GM19372 (cell line): ENCODE results near the gene MAPK12.

ENCODE experiments used
- ATAC-seq: cut with Tn5 transposase; IDR thresholded peaks from one replicate; pipeline ENCODE4 v1.9.1; 2021; ENCODE audit warnings: mild to moderate bottlenecking, low read depth, moderate library complexity; ENCODE audit not compliant: unreplicated experiment

The MAPK12 gene

DNA sequence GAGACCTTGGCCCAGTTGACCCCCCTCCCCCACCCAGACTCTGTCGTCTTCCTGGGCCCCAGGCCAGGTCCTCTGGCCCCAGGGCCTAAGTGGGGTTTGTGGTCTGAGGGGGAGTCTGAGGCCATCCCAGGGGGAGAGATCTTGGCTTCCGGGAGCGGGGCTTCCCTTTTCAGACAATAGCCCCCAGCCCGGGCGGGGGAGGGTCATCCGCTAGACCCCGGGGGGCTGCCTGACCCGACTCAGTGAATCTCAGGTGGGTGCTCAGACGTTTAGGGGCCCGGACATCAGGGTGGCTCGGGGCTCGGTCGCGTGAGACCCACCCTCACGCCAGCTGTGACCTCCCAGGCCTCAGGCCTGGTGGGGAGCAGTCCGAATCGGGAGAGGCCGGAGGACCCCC lies 8.1 kb upstream of the MAPK12 start:
- ATAC-seq = no peak

DNA sequence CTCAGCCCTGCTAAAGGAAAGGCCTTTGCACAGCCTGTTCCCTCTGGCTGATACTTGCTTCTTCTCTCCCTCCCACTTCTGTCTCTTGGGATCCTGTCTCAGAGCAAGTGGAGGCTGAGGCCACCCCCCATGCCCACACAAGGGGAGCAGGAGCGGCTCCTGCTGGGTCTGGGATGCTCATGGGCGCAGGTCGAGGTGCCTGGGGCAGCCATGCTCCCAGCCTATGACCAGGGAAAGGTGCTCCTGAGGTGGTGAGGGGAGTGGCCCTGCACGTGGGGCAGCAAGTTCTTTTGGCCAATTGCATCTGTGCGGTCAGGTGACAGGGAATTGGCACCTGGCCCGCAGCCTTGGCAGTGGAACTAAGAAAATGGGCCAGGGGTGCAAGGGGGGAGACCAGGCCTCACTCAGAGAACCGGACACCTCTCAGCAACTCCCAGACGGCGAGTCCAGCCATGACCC lies 7.2 kb upstream of the MAPK12 start:
- ATAC-seq = no peak

DNA sequence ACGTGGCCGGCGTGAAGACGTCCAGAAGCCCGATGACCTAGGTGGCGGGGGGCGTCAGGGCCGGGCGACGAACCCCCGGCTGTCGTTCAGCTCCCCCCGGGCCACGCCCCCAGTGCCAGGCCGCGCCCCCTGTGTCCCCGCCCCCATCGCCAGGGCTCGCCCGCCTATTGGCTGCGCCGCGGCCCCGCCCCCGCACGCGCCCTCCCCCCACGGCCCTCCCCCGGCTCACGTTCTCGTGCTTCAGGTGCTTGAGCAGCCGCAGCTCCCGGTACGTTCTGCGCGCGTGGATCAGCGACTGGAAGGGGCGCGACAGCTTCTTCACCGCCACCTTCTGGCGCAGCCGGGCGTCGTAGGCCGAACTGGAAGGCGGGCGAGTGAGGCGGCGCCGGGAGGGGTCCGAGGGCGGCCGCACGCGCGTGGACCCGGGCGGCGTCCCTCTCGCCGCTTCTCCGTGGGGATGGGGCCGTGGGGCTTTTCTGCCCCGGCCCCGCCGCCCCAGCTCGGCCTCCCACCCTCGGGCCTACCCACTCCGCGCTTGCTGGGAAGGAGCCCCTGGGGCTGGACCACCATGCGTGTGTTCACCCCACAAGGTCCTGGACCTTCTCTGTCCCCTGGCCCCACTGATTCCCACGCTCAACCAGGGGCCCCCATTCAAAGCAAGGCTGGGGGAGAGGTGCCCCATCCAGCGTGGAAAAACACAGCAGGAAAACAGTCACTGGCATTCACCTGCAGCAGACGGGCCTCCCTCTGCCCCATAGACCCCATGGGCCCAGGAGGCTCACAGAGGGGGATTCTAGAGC lies 6.3 kb upstream of the MAPK12 start:
- ATAC-seq = no peak

DNA sequence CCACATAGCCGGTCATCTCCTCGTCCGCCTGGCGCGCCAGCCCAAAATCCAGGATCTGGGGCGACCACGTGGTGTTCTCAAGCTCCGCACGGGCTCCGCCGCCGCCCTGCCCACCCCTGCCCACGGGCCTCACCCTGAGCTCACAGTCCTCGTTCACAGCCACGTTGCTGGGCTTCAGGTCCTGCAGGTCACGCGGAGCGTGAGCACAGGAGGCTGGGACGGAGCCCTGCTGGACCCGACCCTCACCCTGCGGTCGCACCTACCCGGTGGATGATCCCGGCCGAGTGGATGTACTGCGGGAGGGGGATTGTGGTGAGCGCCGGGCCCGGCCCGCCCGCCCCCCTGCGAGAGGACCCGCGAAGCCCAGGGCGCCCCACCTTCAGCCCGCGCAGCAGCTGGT lies 5.5 kb upstream of the MAPK12 start:
- no peak for ATAC-seq

DNA sequence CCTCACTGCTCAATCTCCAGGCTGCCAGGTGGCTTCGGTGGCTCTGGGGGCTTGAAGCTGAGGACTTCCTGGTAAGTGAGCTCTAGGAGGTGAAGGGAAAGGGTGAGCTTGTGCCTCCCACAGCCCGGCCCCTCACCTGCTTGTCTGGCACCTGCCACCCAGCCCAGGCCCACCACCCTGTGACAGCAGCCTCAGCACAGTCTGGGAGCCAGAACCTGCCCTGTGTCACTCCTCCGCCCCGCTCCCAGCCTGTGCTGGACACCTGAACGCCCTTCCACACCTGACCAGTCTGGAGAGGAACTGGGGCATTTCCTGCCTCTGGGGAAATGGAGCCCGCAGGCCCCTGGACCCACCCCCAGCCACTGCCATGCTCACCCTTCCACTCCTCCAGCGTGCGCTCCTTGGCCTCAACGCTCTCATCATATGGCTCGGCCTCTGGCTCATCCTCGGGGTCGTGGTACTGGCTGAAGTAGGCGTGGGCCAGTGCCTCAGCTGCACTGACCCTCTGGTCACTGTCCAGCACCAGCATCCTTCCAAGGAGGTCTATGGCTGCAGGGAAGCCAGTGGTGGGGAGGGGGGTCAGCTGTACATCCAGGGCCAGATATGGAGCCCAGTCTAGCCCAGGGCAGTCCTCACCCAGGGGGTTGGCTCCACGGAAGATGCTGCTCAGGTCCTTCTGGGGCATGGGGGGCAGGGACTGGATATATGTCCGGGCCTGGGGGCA lies 3.6 kb upstream of the MAPK12 start:
- ATAC-seq = no peak

DNA sequence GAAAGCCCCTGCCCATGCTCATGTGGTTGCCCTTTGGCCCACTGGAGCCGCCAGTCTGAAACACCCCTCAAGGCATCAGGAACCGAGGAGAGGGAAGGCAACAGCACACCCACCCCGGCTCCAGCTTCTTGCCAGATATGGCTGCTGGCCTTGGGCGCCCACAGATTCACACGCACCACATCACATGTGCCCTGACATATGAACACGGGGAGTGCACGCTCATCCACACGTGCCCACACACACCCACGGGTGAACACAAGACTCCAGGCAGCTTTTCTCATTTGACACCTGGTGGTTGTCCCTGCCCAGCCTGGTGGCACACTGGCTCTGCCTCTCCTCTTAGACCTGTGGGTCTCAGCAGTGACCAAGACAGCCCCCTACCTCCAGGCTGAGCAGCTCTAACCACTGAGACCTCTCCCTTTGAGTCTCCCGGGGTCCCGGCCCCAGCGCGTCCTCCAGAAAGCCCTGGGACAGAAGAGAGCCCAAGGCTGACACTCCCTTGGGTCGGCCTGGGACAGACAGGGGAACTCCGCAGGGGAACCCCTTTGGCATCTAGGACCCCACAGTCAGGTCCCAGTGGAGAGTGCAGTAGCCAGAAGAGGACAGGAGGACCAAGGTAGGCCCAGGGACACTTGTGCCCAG lies 2.7 kb upstream of the MAPK12 start:
- ATAC-seq = no peak

DNA sequence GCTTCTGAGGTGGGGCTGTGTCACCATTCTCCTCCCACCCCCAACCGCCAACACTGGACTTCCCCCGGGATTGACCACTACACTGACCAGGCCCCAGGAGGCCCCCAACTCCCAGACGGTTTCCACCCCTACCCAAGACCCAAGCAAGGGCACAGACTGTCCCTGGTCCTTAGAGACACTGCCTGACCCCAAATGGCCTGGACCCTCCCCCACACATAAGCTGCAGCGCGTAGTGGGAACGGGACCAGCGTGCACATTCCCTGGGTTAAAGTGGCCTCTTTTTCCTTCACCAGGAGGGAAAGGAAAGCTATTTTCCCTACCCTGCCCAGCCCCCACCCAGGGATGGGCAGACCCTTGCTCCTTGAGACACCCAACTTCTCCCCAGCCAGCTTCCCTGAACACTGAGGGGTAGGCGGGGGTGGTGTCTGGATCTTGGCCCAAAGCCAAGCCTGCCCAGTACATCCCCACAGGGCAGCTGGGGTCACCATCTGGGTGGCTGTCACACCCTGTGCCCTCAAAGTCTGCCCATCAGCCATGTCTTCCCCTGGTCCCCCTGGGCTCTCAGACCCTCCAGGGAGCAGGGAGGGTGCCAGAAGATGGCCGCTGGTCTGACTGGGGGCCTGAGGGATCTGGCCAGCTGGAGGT lies 1.6 kb upstream of the MAPK12 start:
- ATAC-seq = no peak

DNA sequence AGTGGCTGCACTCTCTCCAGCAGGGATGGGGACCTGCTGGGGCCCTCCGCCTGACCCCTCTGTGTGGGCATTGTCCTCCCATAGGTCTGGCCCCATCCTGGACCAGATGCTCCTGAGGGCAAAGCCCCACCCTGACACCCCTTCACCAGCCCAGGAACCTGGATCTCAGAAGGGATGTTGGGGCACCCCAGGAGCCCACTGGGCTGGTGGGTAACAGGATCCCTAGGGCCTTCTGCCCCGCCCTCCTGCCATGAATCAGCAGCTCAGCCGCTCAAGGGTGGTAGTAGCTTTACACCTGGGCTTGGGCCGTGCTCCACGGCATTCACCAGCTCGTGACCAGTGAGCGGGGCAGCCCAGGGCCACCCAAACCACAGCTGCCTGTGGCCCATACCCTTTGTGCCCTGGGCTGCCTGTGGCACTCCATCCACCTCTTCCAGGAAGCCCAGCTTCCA lies 1.0 kb upstream of the MAPK12 start:
- no peak for ATAC-seq

DNA sequence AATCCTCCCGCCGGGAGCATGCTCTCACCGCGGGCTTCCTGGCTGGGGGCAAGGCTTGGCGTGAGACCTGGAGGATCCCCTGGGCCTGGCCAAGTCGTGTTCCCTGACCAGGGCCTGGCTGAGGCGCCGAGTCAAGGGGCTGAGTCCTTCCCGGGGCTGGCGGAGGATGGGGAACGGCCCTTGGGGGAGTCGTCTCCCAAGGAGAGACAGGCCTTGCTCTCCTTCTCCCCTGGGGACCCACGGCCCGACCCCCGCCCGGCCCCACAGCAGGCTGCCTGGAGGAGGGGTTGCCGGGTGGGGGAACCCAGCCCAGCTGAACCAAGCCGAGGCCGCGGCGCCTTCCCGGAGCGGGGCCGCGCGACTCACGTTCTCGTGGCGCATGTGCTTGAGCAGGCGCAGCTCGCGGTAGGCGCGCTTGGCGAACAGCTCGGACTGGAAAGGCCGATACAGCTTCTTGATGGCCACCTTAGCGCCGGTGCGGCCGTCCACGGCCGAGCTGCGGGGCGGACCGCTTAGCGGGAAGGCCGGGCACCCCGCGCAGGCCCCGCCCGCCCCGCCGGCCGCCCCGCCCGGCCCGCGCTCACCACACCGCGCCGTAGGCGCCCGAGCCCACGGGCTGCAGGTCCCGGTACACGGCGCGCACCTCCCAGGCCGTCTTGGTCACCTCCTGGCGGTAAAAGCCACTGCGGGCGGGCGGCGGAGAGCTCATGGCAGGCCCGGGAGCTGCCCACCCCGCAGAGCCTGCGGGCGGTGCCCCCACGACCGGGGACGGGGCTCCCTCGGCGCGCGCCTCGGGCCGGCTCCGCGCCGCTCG lies 475 bp downstream of the MAPK12 start:
- no peak for ATAC-seq

DNA sequence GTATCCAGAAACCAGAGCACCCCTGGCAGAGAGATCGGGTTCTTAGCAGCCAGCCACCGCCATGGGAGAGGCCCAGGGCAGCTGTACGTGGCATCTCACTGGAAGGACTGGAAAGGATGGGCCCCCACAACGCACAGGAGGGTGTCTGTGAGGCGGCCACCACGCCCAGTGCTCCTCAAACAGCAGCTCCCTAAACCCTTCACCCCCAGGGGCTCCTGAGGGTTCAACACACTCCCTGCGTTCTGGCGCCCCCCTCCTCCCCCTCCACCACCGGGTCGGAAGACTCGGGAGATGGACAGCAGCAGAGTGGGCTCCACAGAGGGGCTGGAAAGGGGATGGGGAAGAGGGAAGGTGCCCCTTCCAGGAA lies 1.1 kb downstream of the MAPK12 start:
- no peak for ATAC-seq

DNA sequence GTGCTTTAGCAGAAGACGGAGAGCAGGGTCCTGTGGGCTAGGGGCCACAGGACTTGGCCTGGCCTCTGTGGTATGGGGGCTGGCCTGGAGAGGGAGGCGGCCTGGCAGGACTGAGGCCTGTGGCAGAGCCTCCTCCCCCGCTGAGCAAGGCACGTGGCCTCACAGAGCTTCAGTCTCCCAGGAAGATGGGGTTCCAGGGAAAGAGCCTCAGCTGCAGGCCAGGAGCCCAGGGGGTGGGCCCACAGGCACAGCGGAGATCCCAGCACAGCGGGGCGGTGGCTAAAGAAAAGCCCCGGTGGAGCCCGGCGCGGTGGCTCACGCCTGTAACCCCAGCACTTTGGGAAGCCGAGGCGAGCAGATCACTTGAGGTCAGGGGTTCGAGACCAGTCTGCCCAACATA lies 2.2 kb downstream of the MAPK12 start:
- ATAC-seq = no peak

DNA sequence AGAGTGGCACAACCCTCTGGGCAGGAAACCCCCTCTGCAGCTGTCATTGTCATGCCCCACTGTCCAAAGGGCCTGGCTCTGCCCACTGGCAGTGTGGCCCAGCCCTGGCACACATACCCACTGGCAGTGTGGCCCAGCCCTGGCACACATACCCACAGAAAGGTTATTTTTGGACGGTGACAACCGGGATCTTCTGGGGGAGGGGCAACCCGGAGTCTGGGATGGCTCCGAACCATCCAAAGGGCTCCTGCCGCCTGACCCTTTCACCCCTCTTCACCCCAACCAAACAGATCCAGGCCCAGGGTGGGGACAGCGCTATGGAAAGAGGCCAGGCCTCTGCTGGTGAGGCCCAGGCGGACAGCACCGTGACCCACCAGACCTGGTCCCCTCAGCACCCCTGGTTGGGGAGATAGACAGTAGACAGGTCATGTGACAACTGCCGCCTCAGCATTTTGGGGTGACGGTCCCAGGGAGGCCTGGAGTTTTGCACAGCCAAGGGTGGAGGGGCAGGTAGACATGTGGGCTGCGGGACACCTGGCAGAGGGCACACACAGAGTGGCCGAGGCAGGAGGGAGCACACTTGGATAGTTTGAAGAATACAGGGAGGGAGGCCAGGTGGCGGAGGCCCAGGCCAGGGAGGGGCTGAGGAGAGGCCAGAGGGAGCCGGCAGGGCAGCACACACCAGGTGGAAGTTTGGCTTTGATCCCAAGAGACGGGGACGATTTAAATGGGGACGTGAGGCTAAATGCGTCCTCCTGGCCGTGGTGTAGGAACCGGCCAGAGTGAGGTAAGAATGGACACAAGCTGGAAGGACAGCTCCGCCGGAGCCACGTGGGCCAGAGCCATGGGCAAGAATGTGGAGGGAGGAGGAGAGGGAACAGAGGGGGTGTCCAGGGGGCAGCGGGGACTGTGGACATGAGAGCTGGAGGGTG lies 2.9 kb downstream of the MAPK12 start:
- no peak for ATAC-seq

DNA sequence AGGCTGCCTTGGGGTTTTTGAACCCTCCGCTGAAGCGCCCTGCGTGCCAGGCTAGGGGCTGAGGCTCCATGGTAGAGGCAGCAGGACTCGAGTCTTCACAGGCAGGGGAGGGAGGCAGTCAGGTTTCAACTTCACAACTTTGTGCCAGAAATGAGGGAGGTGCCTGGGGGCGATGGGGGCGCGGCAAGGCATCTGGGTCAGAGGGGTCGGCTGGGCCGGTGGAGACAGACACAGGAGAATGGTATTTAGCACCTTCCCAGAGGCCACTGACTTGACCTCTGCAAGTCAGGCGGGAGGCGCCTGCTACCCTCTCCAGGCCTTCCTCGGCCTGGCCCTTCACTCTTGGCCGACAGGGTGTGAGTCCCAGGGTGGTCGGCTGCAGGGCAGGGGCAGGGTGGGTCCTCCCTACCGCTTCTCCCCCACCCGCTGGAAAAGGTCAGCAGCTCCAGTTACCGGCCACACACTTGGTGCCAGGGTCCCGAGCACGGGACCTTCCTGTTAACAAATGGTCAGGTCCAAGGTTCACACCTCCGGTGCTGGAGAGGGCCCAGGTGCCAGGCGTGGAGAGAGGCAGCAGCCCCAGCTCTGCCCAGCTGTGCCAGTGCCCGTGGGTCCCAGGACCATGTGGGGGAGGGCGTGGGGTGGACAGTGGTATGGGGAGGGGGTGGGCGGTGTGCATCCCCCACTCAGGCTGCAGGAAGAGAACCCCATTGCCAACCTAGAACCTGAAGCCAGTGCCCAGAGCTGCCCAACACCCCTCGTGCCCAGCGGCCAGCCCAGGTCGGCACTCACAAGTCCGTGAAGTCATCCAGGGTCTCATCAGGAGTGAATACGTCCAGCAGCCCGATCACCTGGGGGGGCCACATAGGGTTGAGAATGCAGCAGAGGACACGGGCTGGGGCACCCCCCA lies 3.8 kb downstream of the MAPK12 start:
- no peak for ATAC-seq

DNA sequence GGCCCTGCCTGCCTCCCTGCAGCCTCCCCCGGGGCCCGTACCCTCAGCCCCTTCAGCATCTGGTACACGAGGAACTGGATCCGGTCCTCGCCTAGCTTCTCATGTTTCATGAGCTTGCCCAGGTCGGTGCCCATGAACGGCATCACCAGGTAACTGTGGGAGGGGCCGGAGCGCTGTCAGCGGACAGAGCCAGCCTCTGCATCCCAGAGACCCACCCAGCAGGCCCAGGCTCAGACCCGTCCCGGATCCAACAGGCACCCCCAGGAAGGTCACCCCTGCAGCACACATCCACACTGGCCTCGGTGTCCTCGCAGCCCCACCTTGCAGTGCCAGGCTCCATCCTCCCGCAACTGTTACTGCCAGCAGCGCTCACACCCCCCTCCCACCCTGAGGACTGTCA lies 4.4 kb downstream of the MAPK12 start:
- ATAC-seq = no peak

DNA sequence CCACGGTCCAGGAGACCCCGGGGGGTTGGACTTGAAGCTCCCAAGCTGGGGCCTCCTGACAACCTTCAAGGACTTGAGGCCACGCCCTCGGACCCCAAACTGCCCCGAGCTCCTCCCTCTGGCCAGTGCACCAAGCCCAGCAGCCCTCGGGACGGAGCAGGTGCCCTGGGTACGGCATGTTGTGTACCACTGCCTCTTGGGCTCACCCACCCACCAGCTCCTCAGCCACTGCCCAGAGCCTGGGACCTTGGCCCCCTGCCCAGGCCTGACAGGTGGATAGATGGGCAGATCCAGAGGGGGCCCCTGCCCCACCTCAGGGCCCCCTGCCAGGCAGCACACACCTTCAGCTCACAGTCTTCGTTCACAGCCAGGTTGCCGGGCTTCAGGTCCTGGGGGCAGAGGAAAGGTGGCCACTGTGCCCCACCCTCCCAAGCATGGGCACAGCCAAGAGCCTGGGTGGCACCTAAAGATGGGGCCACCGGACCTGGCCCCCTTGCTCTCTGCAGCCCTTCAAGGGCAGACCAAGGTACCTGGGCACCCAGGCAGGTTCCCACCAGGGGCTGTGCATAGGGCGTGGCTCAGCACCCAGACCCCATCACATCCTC lies 5.1 kb downstream of the MAPK12 start:
- no peak for ATAC-seq

DNA sequence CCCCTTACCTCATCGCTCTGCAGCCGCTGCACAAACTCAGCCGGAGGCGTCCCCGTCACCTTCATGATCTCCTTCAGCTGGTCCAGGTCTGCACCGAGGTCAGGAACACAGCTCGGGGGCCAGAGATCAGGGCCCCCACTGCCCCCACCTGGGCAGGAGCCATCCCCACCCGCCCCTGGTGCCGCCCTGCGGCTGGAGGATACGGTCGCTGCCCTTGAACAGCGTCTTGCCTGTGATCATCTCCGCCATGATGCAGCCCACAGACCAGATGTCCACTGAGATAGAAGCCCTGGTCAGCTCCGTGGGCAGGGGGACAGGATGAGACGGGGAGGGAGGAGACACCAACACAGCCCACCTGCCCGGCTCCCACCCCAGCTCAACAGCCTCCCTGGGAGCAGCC lies 5.9 kb downstream of the MAPK12 start:
- no peak for ATAC-seq

DNA sequence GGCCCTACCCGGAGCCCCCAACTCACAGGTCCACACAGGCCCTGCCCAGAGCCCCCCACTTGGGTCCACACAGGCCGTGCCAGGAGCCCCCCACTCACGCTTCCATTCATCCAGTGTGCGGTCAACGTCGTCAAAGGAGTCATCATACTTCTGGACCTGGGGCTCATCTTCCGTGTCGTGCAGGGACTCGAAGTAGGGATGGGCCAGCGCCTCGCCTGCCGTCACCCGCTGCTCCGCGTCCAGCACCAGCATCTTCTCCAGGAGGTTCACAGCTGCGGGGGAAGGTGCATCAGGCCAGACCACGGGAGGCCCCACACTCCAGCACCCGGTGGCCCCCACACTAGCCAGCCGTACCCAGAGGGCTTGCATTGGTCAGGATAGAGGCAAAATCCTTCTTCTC lies 6.4 kb downstream of the MAPK12 start:
- no peak for ATAC-seq

DNA sequence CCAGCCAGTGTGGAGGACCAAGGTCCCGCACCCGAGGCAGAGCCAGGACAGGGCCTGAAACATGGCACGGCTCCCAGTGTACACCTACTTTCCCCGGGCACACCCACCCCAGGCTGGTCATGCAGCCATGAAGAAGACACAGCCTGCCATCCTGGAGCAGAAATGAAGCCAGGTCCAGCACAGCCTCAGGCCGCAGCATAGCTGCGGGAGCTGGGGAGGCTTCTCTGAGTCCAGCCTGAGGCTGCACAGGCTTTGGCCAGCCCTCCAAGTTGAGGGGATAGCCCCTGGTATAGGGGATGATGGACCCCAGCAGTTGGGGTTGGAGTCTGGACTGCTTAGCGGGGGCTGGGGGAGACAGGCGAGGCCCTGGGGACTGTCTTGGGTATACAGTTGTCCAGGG lies 7.5 kb downstream of the MAPK12 start:
- no peak for ATAC-seq
